ENCODE measurements around the gene HAX1. TPM values are rescaled to one million over a fixed set of nuclear protein-coding genes. Genes with fewer than 3 reads are reported as not detected.

Gene HAX1
- total RNA-seq, 1 donor from 2014 or later = 82.2 TPM

- no peak overlapping the region for H2AFZ ChIP-seq (ENCODE audit: low read depth, low read length)
- DNase-seq (ENCODE audit: low read depth) (no peak), FAIRE-seq (no peak)
- no peaks in the 10 kb centered on the region for H3K9me3 ChIP-seq (ENCODE audit: insufficient read depth, low read depth, low read length)
- Mint-ChIP-seq H3K9me3 (ENCODE audit: unreplicated experiment) (peaks cover 13% of the 10 kb centered on the region), H3K36me3 (ENCODE audit: low read depth, unreplicated experiment) (no peaks in the 10 kb centered on the region), H3K4me1 (ENCODE audit: low read depth, unreplicated experiment) (no peaks in the 10 kb centered on the region), H3K27ac (ENCODE audit: unreplicated experiment) (no peak overlapping the region), H3K27me3 (ENCODE audit: low read depth, unreplicated experiment) (peaks cover 6% of the 10 kb centered on the region), H3K4me3 (ENCODE audit: unreplicated experiment) (no peak overlapping the region)
- H3K27ac ChIP-seq (ENCODE audit: low read depth, low read length) = no peak overlapping the region
- H3K79me2 ChIP-seq (ENCODE audit: insufficient read depth, low read length) = no peaks in the 10 kb centered on the region
- TF ChIP-seq EZH2 (IDR thresholded peaks at IDR 0.05; ENCODE audit: insufficient read depth, low read length) (no peak), CTCF (IDR thresholded peaks at IDR 0.05; ENCODE audit: insufficient read depth, low read depth, low read length) (no peak)
- H3K4me3 ChIP-seq (ENCODE audit: insufficient read depth, low read depth, low read length) = no peak overlapping the region
- H3K36me3 ChIP-seq (ENCODE audit: insufficient read depth, low read length) = no peaks in the 10 kb centered on the region
- H4K20me1 ChIP-seq (ENCODE audit: insufficient read depth, low read length) = no peaks in the 10 kb centered on the region
- peaks cover 5% of the 10 kb centered on the region for H3K27me3 ChIP-seq (ENCODE audit: insufficient read depth, low read length)
- H3K4me1 ChIP-seq (ENCODE audit: insufficient read depth, low read length) = no peaks in the 10 kb centered on the region
- H3K4me2 ChIP-seq (ENCODE audit: low read length) = no peak overlapping the region
- H3K9ac ChIP-seq (ENCODE audit: low read length) = no peak overlapping the region
These were observed 18.5 kb downstream of the HAX1 start for GRCh38 chr1:154290921-154291320.

GRCh38 chr1:154295408-154296235, 23.2 kb downstream of the HAX1 start:
- no peaks in the 10 kb centered on the region for H3K4me1 ChIP-seq (ENCODE audit: insufficient read depth, low read length)
- H4K20me1 ChIP-seq (ENCODE audit: insufficient read depth, low read length) = no peaks in the 10 kb centered on the region
- no peak overlapping the region for H3K4me2 ChIP-seq (ENCODE audit: low read length)
- H3K4me3 ChIP-seq (ENCODE audit: insufficient read depth, low read depth, low read length) = no peak overlapping the region
- peaks cover 5% of the 10 kb centered on the region for H3K27me3 ChIP-seq (ENCODE audit: insufficient read depth, low read length)
- Mint-ChIP-seq H3K4me1 (ENCODE audit: low read depth, unreplicated experiment) (no peaks in the 10 kb centered on the region), H3K27ac (ENCODE audit: unreplicated experiment) (no peak overlapping the region), H3K36me3 (ENCODE audit: low read depth, unreplicated experiment) (no peaks in the 10 kb centered on the region), H3K27me3 (ENCODE audit: low read depth, unreplicated experiment) (peaks cover 4% of the 10 kb centered on the region), H3K4me3 (ENCODE audit: unreplicated experiment) (no peak overlapping the region), H3K9me3 (ENCODE audit: unreplicated experiment) (peaks cover 15% of the 10 kb centered on the region)
- H3K36me3 ChIP-seq (ENCODE audit: insufficient read depth, low read length) = no peaks in the 10 kb centered on the region
- H3K27ac ChIP-seq (ENCODE audit: low read depth, low read length) = no peak overlapping the region
- H2AFZ ChIP-seq (ENCODE audit: low read depth, low read length) = no peak overlapping the region
- H3K79me2 ChIP-seq (ENCODE audit: insufficient read depth, low read length) = no peaks in the 10 kb centered on the region
- DNase-seq (ENCODE audit: low read depth) (no peak), FAIRE-seq (no peak)
- H3K9ac ChIP-seq (ENCODE audit: low read length) = no peak overlapping the region
- no peaks in the 10 kb centered on the region for H3K9me3 ChIP-seq (ENCODE audit: insufficient read depth, low read depth, low read length)
- TF ChIP-seq EZH2 (IDR thresholded peaks at IDR 0.05; ENCODE audit: insufficient read depth, low read length) (no peak), CTCF (IDR thresholded peaks at IDR 0.05; ENCODE audit: insufficient read depth, low read depth, low read length) (no peak)

GRCh38 chr1:154301582-154301981, 29.2 kb downstream of the HAX1 start:
- Histone ChIP-seq H3K79me2 (ENCODE audit: insufficient read depth, low read length) (no peaks in the 10 kb centered on the region), H3K4me1 (ENCODE audit: insufficient read depth, low read length) (peaks cover 3% of the 10 kb centered on the region), H2AFZ (ENCODE audit: low read depth, low read length) (no peak overlapping the region), H3K4me2 (ENCODE audit: low read length) (no peak overlapping the region), H3K4me3 (ENCODE audit: insufficient read depth, low read depth, low read length) (no peak overlapping the region), H3K27me3 (ENCODE audit: insufficient read depth, low read length) (no peaks in the 10 kb centered on the region), H3K9me3 (ENCODE audit: insufficient read depth, low read depth, low read length) (no peaks in the 10 kb centered on the region), H3K27ac (ENCODE audit: low read depth, low read length) (no peak overlapping the region), H3K9ac (ENCODE audit: low read length) (no peak overlapping the region), H4K20me1 (ENCODE audit: insufficient read depth, low read length) (no peaks in the 10 kb centered on the region), H3K36me3 (ENCODE audit: insufficient read depth, low read length) (no peaks in the 10 kb centered on the region)
- Mint-ChIP-seq H3K4me3 (ENCODE audit: unreplicated experiment) (no peak overlapping the region), H3K4me1 (ENCODE audit: low read depth, unreplicated experiment) (peaks cover 13% of the 10 kb centered on the region), H3K36me3 (ENCODE audit: low read depth, unreplicated experiment) (peaks cover 2% of the 10 kb centered on the region), H3K9me3 (ENCODE audit: unreplicated experiment) (peaks cover 6% of the 10 kb centered on the region), H3K27me3 (ENCODE audit: low read depth, unreplicated experiment) (no peaks in the 10 kb centered on the region), H3K27ac (ENCODE audit: unreplicated experiment) (no peak overlapping the region)
- DNase-seq (ENCODE audit: low read depth) (no peak), FAIRE-seq (no peak)
- TF ChIP-seq EZH2 (IDR thresholded peaks at IDR 0.05; ENCODE audit: insufficient read depth, low read length) (no peak), CTCF (IDR thresholded peaks at IDR 0.05; ENCODE audit: insufficient read depth, low read depth, low read length) (no peak)

Data from astrocyte (in vitro differentiated cells and primary cell).